ENCODE results near the gene CR1L.
A peak's percentile ranks its signal among the peaks of the same experiment; 100 is the strongest.

GRCh38 chr1:207672522-207673130, 27.7 kb downstream of the CR1L start:
- TF ChIP-seq, protein P1, sequence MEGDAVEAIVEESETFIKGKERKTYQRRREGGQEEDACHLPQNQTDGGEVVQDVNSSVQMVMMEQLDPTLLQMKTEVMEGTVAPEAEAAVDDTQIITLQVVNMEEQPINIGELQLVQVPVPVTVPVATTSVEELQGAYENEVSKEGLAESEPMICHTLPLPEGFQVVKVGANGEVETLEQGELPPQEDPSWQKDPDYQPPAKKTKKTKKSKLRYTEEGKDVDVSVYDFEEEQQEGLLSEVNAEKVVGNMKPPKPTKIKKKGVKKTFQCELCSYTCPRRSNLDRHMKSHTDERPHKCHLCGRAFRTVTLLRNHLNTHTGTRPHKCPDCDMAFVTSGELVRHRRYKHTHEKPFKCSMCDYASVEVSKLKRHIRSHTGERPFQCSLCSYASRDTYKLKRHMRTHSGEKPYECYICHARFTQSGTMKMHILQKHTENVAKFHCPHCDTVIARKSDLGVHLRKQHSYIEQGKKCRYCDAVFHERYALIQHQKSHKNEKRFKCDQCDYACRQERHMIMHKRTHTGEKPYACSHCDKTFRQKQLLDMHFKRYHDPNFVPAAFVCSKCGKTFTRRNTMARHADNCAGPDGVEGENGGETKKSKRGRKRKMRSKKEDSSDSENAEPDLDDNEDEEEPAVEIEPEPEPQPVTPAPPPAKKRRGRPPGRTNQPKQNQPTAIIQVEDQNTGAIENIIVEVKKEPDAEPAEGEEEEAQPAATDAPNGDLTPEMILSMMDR (IDR thresholded peaks at IDR 0.05; ENCODE audit: extremely low read depth in 1 of 2, insufficient read depth in 1 of 2, low read depth in 1 of 2, low read length in 2 of 2): peak; percentile 20 to 41
- TF ChIP-seq MYC (IDR thresholded peaks at IDR 0.05; ENCODE audit: low read depth, low read length) (no peak), POLR2A (IDR thresholded peaks at IDR 0.05; ENCODE audit: low read depth, low read length) (no peak), EZH2 (IDR thresholded peaks at IDR 0.05; ENCODE audit: borderline replicate concordance, low read depth, low read length, severe bottlenecking) (no peak), JUN (IDR thresholded peaks at IDR 0.05; ENCODE audit: borderline replicate concordance, insufficient read depth, insufficient read length, low read depth) (no peak), MAX (IDR thresholded peaks at IDR 0.05; ENCODE audit: insufficient read depth, insufficient read length) (no peak)

Data from endothelial cell of umbilical vein (primary cell).